GM12878 (cell line): ENCODE measurements around the gene DENND6A. TPM values are rescaled to one million over a fixed set of nuclear protein-coding genes. Genes with fewer than 3 reads are reported as not detected.
"Not testable (repeated sequence)": the region's sequence is repeated elsewhere in the genome, so short reads cannot be mapped to it uniquely, and the experiment has no call there.

Experiments
- ATAC-seq: fragments of 200-7000 bp; cut with Tn5 transposase; 3 replicates; pipeline ENCODE4 v1.9.1; 2020; ENCODE audit warnings: mild to moderate bottlenecking, moderate library complexity
- BruUV-seq: library from RNA; stranded (reverse); fragments of 400-500 nt; replicated peaks from 2 replicates; lab custom pipeline; 2021; lab: Mats Ljungman, UMichigan
- CTCF ChIA-PET: fragments of 300-600 bp; sonication (Branson Sonifier 250); formaldehyde crosslinking; extraction: SDS; loops from one replicate; lab custom pipeline; 2021; ENCODE audit warnings: inconsistent platforms; lab: Yijun Ruan, JAX
- POLR2A ChIA-PET: fragments of 350-600 bp; formaldehyde crosslinking; extraction: SDS; loops from one replicate; lab custom pipeline; 2021; ENCODE audit warnings: inconsistent platforms; lab: Charles Lee
- RAD21 ChIA-PET: fragments of 300-600 bp; sonication (Branson Sonifier 250); formaldehyde crosslinking; loops from one replicate; lab custom pipeline; 2023; ENCODE audit warnings: antibody characterized with exemption; ENCODE audit not compliant: unreplicated experiment; lab: Charles Lee
- SMC1A ChIA-PET: fragments of 300-600 bp; sonication (Branson Sonifier 250); formaldehyde crosslinking; loops from one replicate; lab custom pipeline; 2023; ENCODE audit not compliant: unreplicated experiment, uncharacterized antibody; lab: Charles Lee
- DNase-seq: peaks from one replicate; pipeline ENCODE4 v3.0.0-alpha.2; 2011; ENCODE audit warnings: low read depth, low spot score
- FAIRE-seq: peaks from 3 replicates; lab custom pipeline; 2011; peaks lifted over from hg19 to GRCh38; lab: Jason Lieb, UNC
- H2AFZ ChIP-seq: 2 replicates; pipeline ENCODE4 v1.6.0; 2011; ENCODE audit warnings: low read depth, low read length, control low read depth; ENCODE audit not compliant: control insufficient read depth
- H3K27ac ChIP-seq: 2 replicates; pipeline ENCODE4 v1.5.1; 2011; ENCODE audit warnings: control low read depth; ENCODE audit not compliant: control insufficient read depth, insufficient read depth
- H3K27me3 ChIP-seq, 2 experiments: replicated peaks in 1 of 2; 2 replicates each; pipeline versions ENCODE4 v1.6.0 to v1.6.1; 2011; ENCODE audit warnings: low read length in 1 of 2; ENCODE audit not compliant: control insufficient read depth in 2 of 2, insufficient read depth in 2 of 2
- H3K36me3 ChIP-seq, 2 experiments: 2 replicates each; pipeline ENCODE4 v1.5.1; 2011; ENCODE audit warnings: low read length in 1 of 2; ENCODE audit not compliant: control insufficient read depth in 2 of 2, insufficient read depth in 2 of 2
- H3K4me1 ChIP-seq: 2 replicates; pipeline ENCODE4 v1.6.1; 2011; ENCODE audit warnings: mild to moderate bottlenecking, low read length, moderate library complexity, mixed read lengths; ENCODE audit not compliant: control insufficient read depth, insufficient read depth
- H3K4me2 ChIP-seq: 2 replicates; pipeline ENCODE4 v1.6.0; 2011; ENCODE audit warnings: control low read depth; ENCODE audit not compliant: control insufficient read depth, insufficient read depth
- H3K4me3 ChIP-seq: fragments of 200-600 bp; sonication (generic); 2 replicates; pipeline ENCODE4 v1.5.1; 2016
- H3K79me2 ChIP-seq: 2 replicates; pipeline ENCODE4 v1.6.0; 2011; ENCODE audit warnings: low read length; ENCODE audit not compliant: control insufficient read depth, insufficient read depth
- H3K9ac ChIP-seq: 2 replicates; pipeline ENCODE4 v1.8.0; 2011; ENCODE audit warnings: low read length, control low read depth, mixed read lengths; ENCODE audit not compliant: control insufficient read depth, insufficient read depth
- H3K9me3 ChIP-seq: replicated peaks from 3 replicates; pipeline ENCODE4 v1.5.1; 2011; ENCODE audit warnings: mild to moderate bottlenecking, low read length; ENCODE audit not compliant: control insufficient read depth, insufficient read depth
- H4K20me1 ChIP-seq: 2 replicates; pipeline ENCODE4 v1.6.0; 2011; ENCODE audit not compliant: control insufficient read depth, insufficient read depth
- IKZF2 ChIP-seq, 2 experiments: fragments of 450-650 bp; IDR thresholded peaks; 2 replicates each; pipeline ENCODE4 v1.6.1; 2017; ENCODE audit warnings: mild to moderate bottlenecking in 2 of 2, moderate library complexity in 2 of 2
- NBN ChIP-seq: fragments of 450-650 bp; IDR thresholded peaks from 2 replicates; pipeline ENCODE4 v1.6.1; 2016
- WGBS: methylation state at CpG from one replicate; pipeline ENCODE4 v1.1.6; 2016; ENCODE audit warnings: low lambda C conversion rate; ENCODE audit not compliant: insufficient replicate concordance, insufficient coverage; ENCODE audit errors: missing lambda C conversion rate; 5-methylcytosine and 5-hydroxymethylcytosine counted together
- in situ Hi-C: fragments of 300-500 bp; cut with MboI; formaldehyde crosslinking; loops from 9 replicates; pipeline ENCODE4 v1.14.3; 2018; ENCODE audit warnings: mixed read lengths
- intact Hi-C: fragments of 100-400 bp; cut with micrococcal nuclease; formaldehyde crosslinking; loops from one replicate; pipeline ENCODE4 v1.14.2; 2022; ENCODE audit not compliant: unreplicated experiment
- polyA plus RNA-seq, 11 experiments: library from polyadenylated mRNA; depleted of rRNA in 4 of 11; unstranded in 6 of 11; stranded (reverse) in 5 of 11; fragments of >200 nt; fragmentation: Nextera tagmentation in 4 of 11; fragmentation: Illumina TruSeq in 1 of 11; extraction: Ambion mirVana in 4 of 11; extraction: Trizol in 1 of 11; gene quantifications; 1 replicate in 1 of 11; 2 replicates in 10 of 11; pipeline versions ENCODE4 v1.2.1 to v1.2.3, GENCODE V29; 2011 to 2016; ENCODE audit warnings: inconsistent platforms in 2 of 11, missing spikeins in 2 of 11, low read depth in 1 of 11
- total RNA-seq, 4 experiments: library from RNA; depleted of rRNA in 3 of 4; stranded (reverse); fragments of >200 nt in 3 of 4; fragmentation: Illumina TruSeq in 1 of 4; extraction: Trizol in 1 of 4; gene quantifications; 2 replicates each; pipeline versions ENCODE4 v1.2.1 to v1.2.3, GENCODE V29; 2013 to 2021
- TF ChIP-seq, protein P1 (sequence below): fragments of 450-650 bp; IDR thresholded peaks from 2 replicates; pipeline ENCODE4 v1.6.1; 2016; ENCODE audit warnings: mild to moderate bottlenecking

Gene DENND6A
- total and polyA plus RNA-seq, 10 of the 15 experiments (the other 5 are each of a cell fraction or from before 2014, with no cell fraction given): 1.8 to 15.3 (median 10.3) TPM

- 0% methylated on average over 5 of the region's 9 CpGs for WGBS
- Histone ChIP-seq H3K4me2 (peak overlapping the region; percentile 68), H3K9ac (peak overlapping the region; percentile 80), H3K4me1 (peaks cover 15% of the 10 kb centered on the region; the same call in 1 of the 2 replicates), H3K27ac (peak overlapping the region; percentile 88), H3K4me3 (peak overlapping the region; percentile 72), H2AFZ (peak overlapping the region; percentile 43), H3K79me2 (peaks cover 41% of the 10 kb centered on the region)
- DNase-seq, H3K27me3 ChIP-seq, BruUV-seq, H4K20me1 ChIP-seq, in situ Hi-C loops, H3K36me3 ChIP-seq, FAIRE-seq, CTCF ChIA-PET, ATAC-seq, H3K9me3 ChIP-seq: not testable (repeated sequence)
- TF ChIP-seq, protein P1, sequence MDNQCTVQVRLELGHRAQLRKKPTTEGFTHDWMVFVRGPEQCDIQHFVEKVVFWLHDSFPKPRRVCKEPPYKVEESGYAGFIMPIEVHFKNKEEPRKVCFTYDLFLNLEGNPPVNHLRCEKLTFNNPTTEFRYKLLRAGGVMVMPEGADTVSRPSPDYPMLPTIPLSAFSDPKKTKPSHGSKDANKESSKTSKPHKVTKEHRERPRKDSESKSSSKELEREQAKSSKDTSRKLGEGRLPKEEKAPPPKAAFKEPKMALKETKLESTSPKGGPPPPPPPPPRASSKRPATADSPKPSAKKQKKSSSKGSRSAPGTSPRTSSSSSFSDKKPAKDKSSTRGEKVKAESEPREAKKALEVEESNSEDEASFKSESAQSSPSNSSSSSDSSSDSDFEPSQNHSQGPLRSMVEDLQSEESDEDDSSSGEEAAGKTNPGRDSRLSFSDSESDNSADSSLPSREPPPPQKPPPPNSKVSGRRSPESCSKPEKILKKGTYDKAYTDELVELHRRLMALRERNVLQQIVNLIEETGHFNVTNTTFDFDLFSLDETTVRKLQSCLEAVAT: peak; percentile 38; the same call in 1 of the 2 replicates
- peak; percentile 42; the same call in 1 of the 2 replicates for TF ChIP-seq NBN
- 0 out of 4 replicates have a peak, but pooled peaks of 1 of the 2 experiments have one; percentile 4 for TF ChIP-seq IKZF2 (IDR thresholded peaks at IDR 0.05)
- POLR2A ChIA-PET: interaction anchor here (0.6 to 5.6 kb wide), 3 partner anchors 21 to 663 kb away, joined by 3 to 39 read pairs (median 14); partner anchors contain the start of gene ARF4
- intact Hi-C loops: loop anchor here (1.0 to 5.0 kb wide), 3 partner anchors 21 to 135 kb away; partner anchors contain the start of genes ARF4 and PDE12
- RAD21 ChIA-PET: interaction anchor here (1.0 to 3.5 kb wide), 3 partner anchors 21 to 94 kb away, joined by 4 to 22 read pairs (median 4); partner anchors contain the start of gene SLMAP
- SMC1A ChIA-PET: interaction anchor here (2.2 to 7.7 kb wide), 3 partner anchors 13 to 134 kb away, joined by 11 to 68 read pairs (median 18); no protein-coding TSS in a partner anchor
Observed at GRCh38 chr3:57692133-57692395, 813 bp downstream of the DENND6A start.
